GM10248 (cell line): ENCODE measurements around the gene FAM221A.

Source experiments
- CTCF ChIA-PET: fragments of 300-600 bp; sonication (Branson Sonifier 250); formaldehyde crosslinking; extraction: SDS; loops from one replicate; lab custom pipeline; 2021; ENCODE audit warnings: antibody characterized with exemption; lab: Yijun Ruan, JAX
- POLR2A ChIA-PET: fragments of 350-650 bp; sonication (Branson Sonifier 250); formaldehyde crosslinking; extraction: SDS; loops from one replicate; lab custom pipeline; 2020; ENCODE audit warnings: antibody characterized with exemption; lab: Yijun Ruan, JAX
- DNase-seq: peaks from one replicate; pipeline ENCODE4 v3.0.0; 2012; ENCODE audit errors: extremely low spot score
- TF ChIP-seq, protein P1 (sequence below): IDR thresholded peaks from 2 replicates; pipeline ENCODE4 v1.5.1; 2012; ENCODE audit warnings: mild to moderate bottlenecking, low read depth; ENCODE audit errors: extremely low read depth, missing control alignments, control extremely low read depth

Gene FAM221A

DNA sequence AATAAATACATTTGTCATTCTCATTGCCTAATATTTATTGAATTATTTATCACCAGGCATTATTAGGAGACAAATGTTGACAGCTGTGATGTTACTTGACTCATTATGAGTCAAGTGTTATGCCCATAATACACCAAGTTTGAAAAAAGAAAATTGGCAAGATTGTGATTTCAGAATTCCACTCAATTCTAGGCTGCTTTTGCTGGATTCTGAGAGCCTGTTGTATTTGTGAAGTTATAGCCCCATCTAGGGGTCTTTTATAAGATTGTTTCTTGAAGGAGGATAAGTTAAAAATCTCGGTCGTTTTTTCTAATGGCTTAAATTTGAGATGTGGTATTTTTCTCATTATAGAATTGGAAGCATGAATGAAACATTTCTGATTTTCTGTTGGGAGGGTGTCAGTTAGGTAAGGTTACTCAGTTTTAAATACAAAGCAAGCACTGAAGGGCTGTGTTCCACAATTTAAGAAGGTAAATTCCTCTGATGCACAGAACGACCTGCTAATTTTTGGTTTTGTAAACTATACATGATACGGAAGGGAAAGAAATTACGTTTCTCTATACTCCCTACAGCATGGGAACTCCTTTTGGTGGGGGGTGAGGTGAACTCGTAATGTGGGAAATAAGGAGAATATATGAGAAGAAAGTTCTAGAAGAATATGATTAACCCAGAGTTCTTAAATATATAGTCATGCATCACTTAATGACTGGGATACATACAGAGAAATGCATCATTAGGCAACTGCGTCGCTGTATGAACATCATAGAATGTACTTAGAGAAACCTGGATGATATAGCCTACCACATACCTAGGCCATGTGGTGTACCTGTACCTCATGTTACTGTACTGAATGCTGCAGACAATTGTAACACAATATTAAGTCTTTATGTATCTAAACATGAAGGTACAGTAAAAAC, 32.6 kb downstream of the FAM221A start:
- TF ChIP-seq, protein P1, sequence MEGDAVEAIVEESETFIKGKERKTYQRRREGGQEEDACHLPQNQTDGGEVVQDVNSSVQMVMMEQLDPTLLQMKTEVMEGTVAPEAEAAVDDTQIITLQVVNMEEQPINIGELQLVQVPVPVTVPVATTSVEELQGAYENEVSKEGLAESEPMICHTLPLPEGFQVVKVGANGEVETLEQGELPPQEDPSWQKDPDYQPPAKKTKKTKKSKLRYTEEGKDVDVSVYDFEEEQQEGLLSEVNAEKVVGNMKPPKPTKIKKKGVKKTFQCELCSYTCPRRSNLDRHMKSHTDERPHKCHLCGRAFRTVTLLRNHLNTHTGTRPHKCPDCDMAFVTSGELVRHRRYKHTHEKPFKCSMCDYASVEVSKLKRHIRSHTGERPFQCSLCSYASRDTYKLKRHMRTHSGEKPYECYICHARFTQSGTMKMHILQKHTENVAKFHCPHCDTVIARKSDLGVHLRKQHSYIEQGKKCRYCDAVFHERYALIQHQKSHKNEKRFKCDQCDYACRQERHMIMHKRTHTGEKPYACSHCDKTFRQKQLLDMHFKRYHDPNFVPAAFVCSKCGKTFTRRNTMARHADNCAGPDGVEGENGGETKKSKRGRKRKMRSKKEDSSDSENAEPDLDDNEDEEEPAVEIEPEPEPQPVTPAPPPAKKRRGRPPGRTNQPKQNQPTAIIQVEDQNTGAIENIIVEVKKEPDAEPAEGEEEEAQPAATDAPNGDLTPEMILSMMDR = peak; percentile 29
- ChIA-PET POLR2A (interaction anchor here (0.7 kb wide), 1 partner anchor 21 kb away, joined by 3 read pairs; no protein-coding TSS in a partner anchor), CTCF (interaction anchor here (0.8 to 10.2 kb wide), 21 partner anchors 8 to 627 kb away, joined by 3 to 126 read pairs (median 6); partner anchors contain the start of gene FAM221A)
- DNase-seq = peak; percentile 56

DNA sequence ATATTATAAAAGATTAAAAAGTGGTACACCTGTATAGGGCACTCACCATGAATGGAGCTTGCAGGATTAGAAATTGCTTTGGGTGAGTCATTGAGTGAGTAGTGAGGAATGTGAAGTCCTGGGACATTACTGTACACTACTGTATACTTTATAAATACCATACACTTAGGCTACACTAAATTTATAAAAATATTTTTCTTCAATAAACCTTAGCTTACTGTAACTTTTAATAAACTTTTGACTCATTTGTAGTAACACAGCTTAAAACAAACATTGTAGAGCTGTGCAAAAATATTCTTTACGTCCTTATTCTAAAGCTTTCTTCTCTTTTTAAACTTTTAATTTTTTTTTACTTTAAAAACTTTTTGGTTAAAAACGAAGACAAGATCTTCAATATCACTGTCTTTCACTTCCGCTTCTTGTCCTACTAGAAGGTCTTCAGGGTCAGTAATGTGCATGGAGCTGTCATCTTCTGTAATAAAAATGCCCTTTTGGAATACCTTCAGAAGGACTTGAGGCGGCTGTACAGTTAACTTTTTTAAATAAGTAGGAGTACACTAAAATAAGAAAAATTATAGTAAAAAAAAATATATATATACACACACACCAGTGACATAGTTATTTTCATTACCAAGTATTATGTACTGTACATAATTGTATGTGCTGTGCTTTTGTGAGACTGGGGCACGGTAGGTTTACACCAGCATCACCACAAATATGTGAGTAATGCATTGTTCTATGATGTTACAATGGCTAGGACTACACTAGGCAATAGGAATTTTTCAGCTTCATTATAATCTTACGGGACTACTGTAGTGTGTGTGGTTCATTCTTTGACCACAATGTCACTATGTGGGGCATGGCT, 33.5 kb downstream of the FAM221A start:
- no peak for DNase-seq
- ChIA-PET POLR2A (no interaction called here), CTCF (interaction anchor here (0.8 to 10.2 kb wide), 11 partner anchors 15 to 441 kb away, joined by 3 to 126 read pairs (median 4); partner anchors contain the start of gene FAM221A)
- TF ChIP-seq, protein P1 = no peak

DNA sequence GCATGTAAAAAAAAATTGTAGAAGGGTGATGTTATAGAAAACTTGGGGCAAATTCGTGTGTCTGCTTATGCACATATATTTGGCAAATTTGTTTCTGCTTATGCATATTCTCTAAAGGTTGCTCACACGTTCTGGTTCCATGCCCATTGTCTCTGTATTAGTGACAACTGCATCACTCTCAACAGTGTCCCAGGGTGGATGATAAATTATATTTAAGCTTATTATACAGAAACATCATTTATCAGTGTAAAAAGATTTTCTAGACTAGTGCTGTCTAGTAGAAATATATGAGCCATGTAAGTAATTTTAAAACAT, 34.1 kb downstream of the FAM221A start:
- no peak for DNase-seq
- TF ChIP-seq, protein P1 = no peak
- CTCF ChIA-PET = interaction anchor here (0.7 to 10.2 kb wide), 9 partner anchors 9 to 1315 kb away, joined by 3 to 126 read pairs (median 4); no protein-coding TSS in a partner anchor
- POLR2A ChIA-PET = no interaction called here

DNA sequence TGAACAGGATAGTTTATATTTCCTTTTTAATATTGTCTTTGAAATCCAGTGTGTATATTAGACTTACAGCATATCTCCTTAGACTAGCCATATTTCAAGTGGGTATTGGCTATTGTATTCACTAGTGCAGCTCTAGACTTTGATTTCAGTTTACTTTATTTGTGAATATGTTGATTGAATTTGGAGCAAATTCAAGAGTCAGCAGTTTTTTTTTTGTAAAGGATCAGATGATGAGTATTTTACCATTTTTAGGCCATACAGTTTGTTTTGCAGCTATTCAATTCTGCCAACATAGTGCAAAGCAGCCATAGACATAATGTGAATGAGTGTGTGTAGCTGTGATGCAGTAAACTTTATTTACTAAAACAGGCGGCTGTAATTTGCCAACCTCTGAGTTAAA, 34.6 kb downstream of the FAM221A start:
- no peak for DNase-seq
- CTCF ChIA-PET = interaction anchor here (0.6 to 10.2 kb wide), 11 partner anchors 10 to 1315 kb away, joined by 3 to 126 read pairs (median 4); no protein-coding TSS in a partner anchor
- POLR2A ChIA-PET = no interaction called here
- TF ChIP-seq, protein P1 = no peak

DNA sequence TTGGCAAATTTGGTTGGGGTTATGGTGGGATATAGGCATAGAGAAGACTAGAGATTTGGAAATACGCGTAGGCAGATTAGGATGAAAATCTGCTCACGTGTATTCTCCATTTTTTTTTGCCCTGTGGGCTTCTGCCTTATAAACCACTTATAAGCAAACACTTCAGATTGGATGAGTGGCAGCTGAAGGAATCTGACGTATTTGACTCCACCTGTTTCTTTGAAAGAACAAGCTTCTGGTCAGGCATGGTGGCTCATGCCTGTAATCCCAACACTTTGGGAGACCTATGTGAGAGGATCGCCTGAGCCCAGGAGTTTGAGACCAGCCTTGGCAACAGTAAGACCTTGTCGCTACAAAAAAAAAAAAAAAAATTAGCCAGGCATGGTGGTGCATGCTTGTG, 35.1 kb downstream of the FAM221A start:
- POLR2A ChIA-PET = no interaction called here
- TF ChIP-seq, protein P1 = no peak
- CTCF ChIA-PET = interaction anchor here (0.6 to 10.2 kb wide), 8 partner anchors 10 to 442 kb away, joined by 3 to 126 read pairs (median 4); no protein-coding TSS in a partner anchor
- no peak for DNase-seq

DNA sequence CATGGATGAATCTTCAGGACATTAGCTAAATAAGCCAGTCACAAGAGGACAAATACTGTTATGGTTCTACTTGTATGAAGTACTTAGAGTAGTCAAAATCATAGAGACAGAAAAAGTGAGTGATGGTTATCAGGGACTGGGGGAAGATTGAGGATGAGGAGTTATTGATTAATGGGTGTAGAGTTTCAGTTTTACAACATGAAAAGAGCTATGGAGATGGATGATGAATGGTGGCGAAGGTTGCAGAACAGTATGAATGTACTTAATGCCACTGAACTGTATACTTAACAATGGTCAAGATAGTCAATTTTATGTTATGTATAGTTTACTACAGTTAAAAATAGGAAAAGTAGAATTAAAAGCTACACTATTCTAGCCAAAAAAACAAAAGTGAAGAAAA, 37.8 kb downstream of the FAM221A start:
- no peak for DNase-seq
- ChIA-PET CTCF (interaction anchor here (0.7 to 3.2 kb wide), 6 partner anchors 9 to 445 kb away, joined by 3 to 24 read pairs (median 4); no protein-coding TSS in a partner anchor), POLR2A (no interaction called here)
- TF ChIP-seq, protein P1 = no peak
